Endodermal cell (in vitro differentiated cells): Measurements from ENCODE around the gene GAS6. TPM values are rescaled to one million over a fixed set of nuclear protein-coding genes. Genes with fewer than 3 reads are reported as not detected.
A peak's percentile ranks its signal among the peaks of the same experiment; 100 is the strongest.

Experiments
- DNase-seq: peaks from one replicate; pipeline ENCODE4 v3.0.0-alpha.2; 2017
- H3K27ac ChIP-seq: 2 replicates; pipeline ENCODE4 v1.5.1; 2013; ENCODE audit warnings: mild to moderate bottlenecking, low read depth, low read length, moderate library complexity
- H3K27me3 ChIP-seq: 2 replicates; pipeline ENCODE4 v1.6.1; 2013; ENCODE audit warnings: mild to moderate bottlenecking, low read length, moderate library complexity; ENCODE audit not compliant: insufficient read depth, control insufficient read depth, poor library complexity, severe bottlenecking
- H3K36me3 ChIP-seq: 2 replicates; pipeline ENCODE4 v1.7.0; 2013; ENCODE audit warnings: mild to moderate bottlenecking, low read length, moderate library complexity; ENCODE audit not compliant: control insufficient read depth, insufficient read depth
- H3K4me1 ChIP-seq: one replicate; pipeline ENCODE4 v1.7.0; 2013; ENCODE audit warnings: low read length; ENCODE audit not compliant: control insufficient read depth, insufficient read depth
- H3K4me3 ChIP-seq: 2 replicates; pipeline ENCODE4 v1.5.1; 2013; ENCODE audit warnings: mild to moderate bottlenecking, low read length, moderate library complexity
- H3K9ac ChIP-seq: 2 replicates; pipeline ENCODE4 v1.6.1; 2013; ENCODE audit warnings: mild to moderate bottlenecking, low read length, moderate library complexity; ENCODE audit not compliant: poor library complexity, severe bottlenecking; ENCODE audit errors: extremely low read depth
- H3K9me3 ChIP-seq: 2 replicates; pipeline ENCODE4 v1.6.1; 2013; ENCODE audit warnings: mild to moderate bottlenecking, low read length, moderate library complexity; ENCODE audit not compliant: control insufficient read depth
- H3K27ac Mint-ChIP-seq: 2 replicates; pipeline ENCODE4 v1.8.0; 2020; ENCODE audit warnings: mixed read lengths
- H3K27me3 Mint-ChIP-seq: 2 replicates; pipeline ENCODE4 v1.8.0; 2021; ENCODE audit warnings: mild to moderate bottlenecking, mixed read lengths; ENCODE audit not compliant: insufficient read depth
- H3K36me3 Mint-ChIP-seq: 2 replicates; pipeline ENCODE4 v1.8.0; 2020; ENCODE audit warnings: low read depth, mixed read lengths
- H3K4me1 Mint-ChIP-seq: 2 replicates; pipeline ENCODE4 v1.8.0; 2020; ENCODE audit warnings: mixed read lengths
- H3K4me3 Mint-ChIP-seq: 2 replicates; pipeline ENCODE4 v1.8.0; 2020; ENCODE audit warnings: mild to moderate bottlenecking, moderate library complexity, mixed read lengths
- H3K9me3 Mint-ChIP-seq: 2 replicates; pipeline ENCODE4 v1.8.0; 2020; ENCODE audit warnings: mild to moderate bottlenecking, mixed read lengths
- CTCF ChIP-seq: fragments of 200-600 bp; sonication (generic); conservative IDR thresholded peaks from 2 replicates; pipeline ENCODE4 v1.5.0; 2021; ENCODE audit warnings: antibody characterized with exemption, mild to moderate bottlenecking
- WGBS, 2 experiments: methylation state at CpG; one replicate each; pipeline versions ENCODE4 v1.1.5 to v1.1.7; 2013; ENCODE audit warnings: missing lambda C conversion rate in 2 of 2, mixed read lengths in 1 of 2; ENCODE audit not compliant: insufficient coverage in 1 of 2, insufficient read length in 1 of 2; 5-methylcytosine and 5-hydroxymethylcytosine counted together
- total RNA-seq, 2 donors: library from RNA; stranded (reverse); fragmentation: NEBNext Ultra II Directional in 1 of 2; extraction: Animal tissue kit (Norgen Biotek cat#: 25700) in 1 of 2; gene quantifications; 2 replicates in 1 of 2; 3 replicates in 1 of 2; pipeline ENCODE4 v1.2.1, GENCODE V29; 2021

Gene GAS6
- total RNA-seq, 2 donors from 2014 or later = 45.7 to 49.6 TPM

DNA sequence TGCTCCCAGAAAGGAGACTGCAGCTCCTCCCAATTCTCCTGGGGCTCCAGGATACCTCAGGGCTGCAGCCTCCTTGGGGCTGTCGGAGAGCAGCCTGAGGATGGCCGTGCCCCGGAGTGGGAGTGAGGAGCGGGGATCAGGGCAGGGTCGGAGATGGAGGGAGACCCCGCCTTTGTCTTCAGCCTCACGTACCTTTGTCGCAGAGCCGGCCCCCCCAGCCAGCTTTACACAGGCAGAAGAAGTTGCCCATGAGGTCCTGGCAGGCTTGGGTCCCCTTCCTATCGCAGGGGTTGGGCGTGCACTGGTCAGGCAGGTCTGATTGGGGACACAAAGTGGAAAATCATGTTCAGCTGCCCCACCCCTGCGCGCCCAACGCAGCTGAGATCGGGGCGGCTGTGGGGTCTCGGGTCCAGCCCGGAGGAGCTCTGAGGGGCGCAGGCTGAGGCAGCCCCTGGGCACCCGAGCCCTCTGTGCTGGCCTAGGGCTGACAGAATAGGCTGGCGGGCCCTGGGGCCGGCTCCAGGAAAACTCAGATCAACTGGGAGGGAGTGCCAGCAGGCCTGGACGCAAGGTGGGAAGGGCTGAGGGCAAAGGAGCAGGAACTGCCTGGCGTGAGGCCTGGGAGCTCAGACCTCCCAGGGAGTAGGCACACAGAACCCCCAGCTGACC lies 24.2 kb downstream of the GAS6 start:
- H3K27ac Mint-ChIP-seq = no peak overlapping the region
- peaks cover 13% of the 10 kb centered on the region for H3K4me1 Mint-ChIP-seq
- no peak overlapping the region for H3K4me3 Mint-ChIP-seq
- TF ChIP-seq CTCF = no peak
- DNase-seq = no peak
- no peaks in the 10 kb centered on the region for H3K4me1 ChIP-seq
- H3K9me3 Mint-ChIP-seq = no peaks in the 10 kb centered on the region
- H3K9ac ChIP-seq = no peak overlapping the region
- WGBS, 2 experiments = 87 to 91% methylated on average over 13 to 24 of the region's 24 CpGs
- no peaks in the 10 kb centered on the region for H3K27me3 Mint-ChIP-seq
- H3K36me3 ChIP-seq = no peaks in the 10 kb centered on the region
- no peak overlapping the region for H3K27ac ChIP-seq
- peaks cover 19% of the 10 kb centered on the region for H3K36me3 Mint-ChIP-seq
- H3K4me3 ChIP-seq = no peak overlapping the region
- H3K9me3 ChIP-seq = no peaks in the 10 kb centered on the region
- H3K27me3 ChIP-seq = no peaks in the 10 kb centered on the region

GRCh38 chr13:113838711-113839201 lies 25.1 kb downstream of the GAS6 start:
- H3K27me3 ChIP-seq = no peaks in the 10 kb centered on the region

GRCh38 chr13:113837560-113838355 lies 26.1 kb downstream of the GAS6 start:
- Histone ChIP-seq H3K4me3 (no peak overlapping the region), H3K4me1 (no peaks in the 10 kb centered on the region), H3K9ac (no peak overlapping the region), H3K27ac (peak overlapping the region; percentile 79), H3K9me3 (no peaks in the 10 kb centered on the region), H3K27me3 (no peaks in the 10 kb centered on the region), H3K36me3 (peaks cover 6% of the 10 kb centered on the region)
- Mint-ChIP-seq H3K27ac (peak overlapping the region; percentile 62), H3K36me3 (peaks cover 30% of the 10 kb centered on the region), H3K4me1 (peaks cover 13% of the 10 kb centered on the region), H3K9me3 (no peaks in the 10 kb centered on the region), H3K4me3 (no peak overlapping the region), H3K27me3 (no peaks in the 10 kb centered on the region)
- TF ChIP-seq CTCF = no peak
- WGBS, 2 experiments = 76 to 81% methylated on average over 7 to 16 of the region's 16 CpGs
- DNase-seq = peak; percentile 86

More at GRCh38 chr13:113838711-113839201, 25.1 kb downstream of the GAS6 start:
- 90 to 100% methylated on average over 1 to 8 of the region's 8 CpGs for WGBS, 2 experiments
- Mint-ChIP-seq H3K27me3 (no peaks in the 10 kb centered on the region), H3K9me3 (no peaks in the 10 kb centered on the region), H3K4me1 (peaks cover 13% of the 10 kb centered on the region), H3K36me3 (peaks cover 24% of the 10 kb centered on the region), H3K4me3 (no peak overlapping the region), H3K27ac (no peak overlapping the region)
- Histone ChIP-seq H3K36me3 (no peaks in the 10 kb centered on the region), H3K9me3 (no peaks in the 10 kb centered on the region), H3K4me1 (no peaks in the 10 kb centered on the region), H3K27ac (no peak overlapping the region), H3K9ac (no peak overlapping the region), H3K4me3 (no peak overlapping the region)
- no peak for DNase-seq
- no peak for TF ChIP-seq CTCF
